Neural cell (in vitro differentiated cells): ENCODE data around the gene STN1. TPM values are rescaled to one million over a fixed set of nuclear protein-coding genes. Genes with fewer than 3 reads are reported as not detected.

ENCODE experiments used
- H2AFZ ChIP-seq: fragments of 200-600, 300-800 bp; sonication (generic), shearing (Covaris generic); 2 replicates; pipeline ENCODE4 v1.6.0; 2014; ENCODE audit warnings: low read depth, mild to moderate bottlenecking, antibody characterized with exemption, low read length, moderate library complexity
- H3F3A ChIP-seq: fragments of 200-600 bp; shearing (Covaris generic); 2 replicates; pipeline ENCODE4 v1.6.1; 2016; ENCODE audit warnings: mild to moderate bottlenecking, moderate library complexity, mixed read lengths, antibody characterized with exemption, low read length; ENCODE audit not compliant: insufficient read depth, poor library complexity, severe bottlenecking
- H3K27ac ChIP-seq: fragments of 200-600, 300-800 bp; sonication (generic), shearing (Covaris generic); 2 replicates; pipeline ENCODE4 v1.5.1; 2014; ENCODE audit warnings: mild to moderate bottlenecking, low read length, moderate library complexity
- H3K27me3 ChIP-seq: fragments of 300-800, 200-600 bp; sonication (generic), shearing (Covaris generic); 2 replicates; pipeline ENCODE4 v1.6.0; 2014; ENCODE audit warnings: mild to moderate bottlenecking, low read depth, low read length, moderate library complexity; ENCODE audit not compliant: insufficient read depth
- H3K36me3 ChIP-seq: fragments of 300-800, 200-600 bp; sonication (generic), shearing (Covaris generic); 2 replicates; pipeline ENCODE4 v1.5.1; 2014; ENCODE audit warnings: mild to moderate bottlenecking, antibody characterized with exemption, low read length, moderate library complexity; ENCODE audit not compliant: insufficient read depth
- H3K4me2 ChIP-seq: fragments of 300-800, 200-600 bp; sonication (generic), shearing (Covaris generic); 2 replicates; pipeline ENCODE4 v1.6.0; 2014; ENCODE audit warnings: mild to moderate bottlenecking, low read length
- H3K4me3 ChIP-seq: fragments of 300-800, 200-600 bp; sonication (generic), shearing (Covaris generic); 2 replicates; pipeline ENCODE4 v1.5.1; 2014; ENCODE audit warnings: mild to moderate bottlenecking, low read length, moderate library complexity
- H3K79me2 ChIP-seq: fragments of 200-600 bp; shearing (Covaris generic); replicated peaks from 2 replicates; pipeline ENCODE4 v1.6.0; 2014; ENCODE audit warnings: mild to moderate bottlenecking, low read length, moderate library complexity; ENCODE audit not compliant: insufficient read depth
- H3K9ac ChIP-seq: fragments of 300-800, 200-600 bp; sonication (generic), shearing (Covaris generic); 2 replicates; pipeline ENCODE4 v1.6.1; 2016; ENCODE audit warnings: mild to moderate bottlenecking, low read length, mixed read lengths
- H3K9me2 ChIP-seq: fragments of 200-600 bp; shearing (Covaris generic); 2 replicates; pipeline ENCODE4 v1.6.1; 2016; ENCODE audit warnings: mild to moderate bottlenecking, low read length, mixed read lengths; ENCODE audit not compliant: insufficient read depth
- H3K9me3 ChIP-seq: fragments of 200-600, 300-800 bp; sonication (generic), shearing (Covaris generic); 2 replicates; pipeline ENCODE4 v1.6.1; 2016; ENCODE audit warnings: mild to moderate bottlenecking, mixed run types, low read length, moderate library complexity, mixed read lengths
- H4K20me1 ChIP-seq: fragments of 200-600 bp; shearing (Covaris generic); 2 replicates; pipeline ENCODE4 v1.6.1; 2016; ENCODE audit warnings: mild to moderate bottlenecking, mixed run types; ENCODE audit not compliant: insufficient read depth
- CTCF ChIP-seq: fragments of 450-650 bp; IDR thresholded peaks from 2 replicates; pipeline ENCODE4 v1.5.1; 2014; ENCODE audit warnings: antibody characterized with exemption, mild to moderate bottlenecking, moderate library complexity; ENCODE audit not compliant: poor library complexity, severe bottlenecking
- EP300 ChIP-seq: fragments of 450-650 bp; conservative IDR thresholded peaks from 2 replicates; pipeline ENCODE4 v1.6.1; 2014; ENCODE audit warnings: antibody characterized with exemption, mild to moderate bottlenecking, moderate library complexity; ENCODE audit not compliant: poor library complexity, severe bottlenecking
- EZH2 ChIP-seq: fragments of 200-600, 300-800 bp; shearing (Covaris generic), sonication (generic); IDR thresholded peaks from 2 replicates; pipeline ENCODE4 v1.6.1; 2014; ENCODE audit warnings: antibody characterized with exemption, low read length, borderline replicate concordance, mild to moderate bottlenecking; ENCODE audit not compliant: insufficient read depth, poor library complexity, severe bottlenecking
- MXI1 ChIP-seq: fragments of 450-650 bp; conservative IDR thresholded peaks from 2 replicates; pipeline ENCODE4 v1.6.1; 2014; ENCODE audit warnings: antibody characterized with exemption, mild to moderate bottlenecking; ENCODE audit not compliant: poor library complexity, severe bottlenecking
- POLR2AphosphoS5 ChIP-seq: IDR thresholded peaks from 2 replicates; pipeline ENCODE4 v1.6.1; 2012
- RAD21 ChIP-seq: fragments of 450-650 bp; conservative IDR thresholded peaks from 2 replicates; pipeline ENCODE4 v1.6.1; 2014; ENCODE audit warnings: antibody characterized with exemption, mild to moderate bottlenecking, moderate library complexity
- REST ChIP-seq: IDR thresholded peaks from 2 replicates; pipeline ENCODE4 v1.6.1; 2012; ENCODE audit warnings: borderline replicate concordance
- SMC3 ChIP-seq: fragments of 450-650 bp; conservative IDR thresholded peaks from 2 replicates; pipeline ENCODE4 v1.6.1; 2014; ENCODE audit warnings: antibody characterized with exemption, mild to moderate bottlenecking, moderate library complexity; ENCODE audit not compliant: poor library complexity
- TAF1 ChIP-seq: IDR thresholded peaks from 2 replicates; pipeline ENCODE4 v1.6.1; 2012; ENCODE audit warnings: low read depth
- polyA plus RNA-seq: library from polyadenylated mRNA; depleted of rRNA; stranded (reverse); fragments of >200 nt; gene quantifications from 2 replicates; pipeline ENCODE4 v1.2.3, GENCODE V29; 2014

The STN1 gene
- polyA plus RNA-seq, 1 donor from 2014 or later, result 9.4 TPM

DNA sequence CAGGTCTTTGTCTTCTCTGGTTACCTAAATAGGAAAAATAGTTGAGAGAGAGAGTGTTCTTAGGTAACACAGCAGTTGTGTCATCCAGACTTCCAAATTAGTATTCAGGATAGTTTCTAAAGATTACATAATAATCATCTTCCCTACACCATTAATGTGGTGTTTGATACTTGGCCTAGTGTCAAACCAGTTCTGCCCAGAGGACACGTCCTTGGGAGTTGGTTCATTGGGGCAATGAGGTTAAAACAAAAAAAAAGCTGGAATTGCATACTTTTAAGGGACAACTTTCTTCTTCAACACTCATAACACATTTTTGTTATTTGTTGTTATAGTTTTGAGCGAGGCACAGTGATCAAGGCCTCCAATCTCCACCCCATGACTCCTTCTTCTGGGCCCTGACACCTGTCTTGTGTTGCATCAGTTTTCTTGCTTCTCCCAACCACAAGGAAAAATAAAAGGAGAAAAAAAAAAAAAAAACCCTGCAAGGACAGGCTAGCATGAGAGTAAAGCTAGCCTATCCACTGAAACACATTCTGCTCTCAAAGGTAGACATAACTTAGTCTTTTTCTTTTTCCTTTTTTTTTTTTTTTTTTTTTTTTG is 28.8 kb downstream of the STN1 start:
- H3K27me3 ChIP-seq, result no peaks in the 10 kb centered on the region
- H3K79me2 ChIP-seq, result no peaks in the 10 kb centered on the region
- H3K4me3 ChIP-seq, result no peak overlapping the region
- H3K36me3 ChIP-seq, result no peaks in the 10 kb centered on the region
- TF ChIP-seq TAF1 (no peak), MXI1 (no peak), EP300 (no peak), REST (no peak), SMC3 (no peak), EZH2 (no peak), RAD21 (no peak), CTCF (no peak), POLR2AphosphoS5 (no peak)
- no peaks in the 10 kb centered on the region for H3K9me3 ChIP-seq
- peak overlapping the region; percentile 4 for H2AFZ ChIP-seq
- no peaks in the 10 kb centered on the region for H4K20me1 ChIP-seq
- no peak overlapping the region for H3K9ac ChIP-seq
- H3K27ac ChIP-seq, result no peak overlapping the region
- H3K4me2 ChIP-seq, result no peak overlapping the region
- H3F3A ChIP-seq, result no peaks in the 10 kb centered on the region
- H3K9me2 ChIP-seq, result no peaks in the 10 kb centered on the region

DNA sequence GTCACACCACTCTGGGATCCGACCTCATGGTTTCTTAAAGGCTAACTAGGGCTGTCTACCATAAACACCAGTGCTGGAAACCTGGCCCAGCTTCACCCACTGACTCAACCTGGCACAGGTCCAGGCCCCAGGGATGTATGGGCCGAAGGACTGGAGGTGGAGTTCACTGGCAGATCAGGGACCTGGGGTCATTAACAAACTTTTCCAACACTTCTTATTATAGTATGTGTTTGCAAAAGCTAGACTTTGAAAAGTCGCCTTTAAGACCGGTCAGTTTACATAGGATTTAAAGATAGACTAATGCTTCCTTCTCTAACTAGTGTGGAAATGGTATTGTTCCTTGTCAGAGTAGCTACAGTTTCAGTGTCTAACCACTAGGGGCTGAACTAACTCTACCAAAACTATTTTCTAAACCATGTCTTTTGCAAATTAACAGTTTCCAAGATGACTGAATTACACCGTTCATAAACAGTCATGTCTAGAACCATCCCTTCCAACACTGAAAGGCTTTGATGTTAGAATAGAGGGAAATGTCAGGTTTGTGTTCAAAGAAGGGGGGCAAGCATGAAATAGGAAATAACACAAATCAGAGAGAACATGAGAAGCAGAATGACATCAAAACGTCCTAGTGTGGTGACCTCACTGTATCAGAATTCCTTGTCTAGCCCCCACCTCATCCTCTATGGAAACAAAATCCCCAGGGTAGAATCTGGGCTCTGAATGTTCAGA is 29.7 kb downstream of the STN1 start:
- Histone ChIP-seq H2AFZ (peak overlapping the region; percentile 4), H3K27ac (no peak overlapping the region)
- no peak for TF ChIP-seq TAF1
- peak; percentile 97 for TF ChIP-seq CTCF
- TF ChIP-seq SMC3, result peak; percentile 95
- TF ChIP-seq EP300, result no peak
- TF ChIP-seq RAD21, result peak; percentile 96
- TF ChIP-seq MXI1, result peak; percentile 53
- no peak for TF ChIP-seq POLR2AphosphoS5

More for the DNA sequence above, 29.7 kb downstream of the STN1 start:
- no peaks in the 10 kb centered on the region for H3K27me3 ChIP-seq
- no peaks in the 10 kb centered on the region for H3K9me3 ChIP-seq
- H4K20me1 ChIP-seq, result no peaks in the 10 kb centered on the region
- no peaks in the 10 kb centered on the region for H3F3A ChIP-seq
- H3K9me2 ChIP-seq, result no peaks in the 10 kb centered on the region
- H3K36me3 ChIP-seq, result no peaks in the 10 kb centered on the region
- no peak overlapping the region for H3K9ac ChIP-seq
- H3K79me2 ChIP-seq, result no peaks in the 10 kb centered on the region
- H3K4me2 ChIP-seq, result no peak overlapping the region
- H3K4me3 ChIP-seq, result no peak overlapping the region
